C4-2B (cell line): ENCODE results near the gene HRH1.
A peak's percentile ranks its signal among the peaks of the same experiment; 100 is the strongest.

Source experiments
- H3K27ac ChIP-seq: fragments of 450-650 bp; 2 replicates; pipeline ENCODE4 v1.5.1; 2017
- ZFX ChIP-seq: fragments of 450-650 bp; IDR thresholded peaks from 2 replicates; pipeline ENCODE4 v1.6.1; 2017
- TF ChIP-seq, protein P1 (sequence below): fragments of 450-650 bp; conservative IDR thresholded peaks from 2 replicates; pipeline ENCODE4 v1.5.1; 2017; ENCODE audit warnings: mild to moderate bottlenecking

HRH1 gene

DNA sequence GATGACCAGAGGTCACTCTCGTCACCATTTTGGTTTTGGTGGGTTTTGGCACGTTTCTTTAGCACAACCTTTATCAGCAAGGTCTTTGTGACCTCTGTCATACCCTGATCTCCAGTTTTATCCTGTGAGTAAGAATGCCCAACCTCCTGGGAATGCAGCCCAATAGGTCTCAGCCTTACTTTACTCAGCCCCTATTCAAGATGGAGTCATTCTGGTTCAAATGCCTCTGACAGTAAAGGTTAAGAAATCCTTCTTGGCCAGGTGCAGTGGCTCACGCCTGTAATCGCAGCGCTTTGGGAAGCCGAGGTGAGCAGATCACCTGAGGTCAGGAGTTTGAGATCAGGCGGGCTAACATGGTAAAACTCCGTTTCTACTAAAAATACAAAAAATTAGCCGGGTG lies 114.7 kb downstream of the HRH1 start:
- H3K27ac ChIP-seq: no peak overlapping the region
- TF ChIP-seq, protein P1, sequence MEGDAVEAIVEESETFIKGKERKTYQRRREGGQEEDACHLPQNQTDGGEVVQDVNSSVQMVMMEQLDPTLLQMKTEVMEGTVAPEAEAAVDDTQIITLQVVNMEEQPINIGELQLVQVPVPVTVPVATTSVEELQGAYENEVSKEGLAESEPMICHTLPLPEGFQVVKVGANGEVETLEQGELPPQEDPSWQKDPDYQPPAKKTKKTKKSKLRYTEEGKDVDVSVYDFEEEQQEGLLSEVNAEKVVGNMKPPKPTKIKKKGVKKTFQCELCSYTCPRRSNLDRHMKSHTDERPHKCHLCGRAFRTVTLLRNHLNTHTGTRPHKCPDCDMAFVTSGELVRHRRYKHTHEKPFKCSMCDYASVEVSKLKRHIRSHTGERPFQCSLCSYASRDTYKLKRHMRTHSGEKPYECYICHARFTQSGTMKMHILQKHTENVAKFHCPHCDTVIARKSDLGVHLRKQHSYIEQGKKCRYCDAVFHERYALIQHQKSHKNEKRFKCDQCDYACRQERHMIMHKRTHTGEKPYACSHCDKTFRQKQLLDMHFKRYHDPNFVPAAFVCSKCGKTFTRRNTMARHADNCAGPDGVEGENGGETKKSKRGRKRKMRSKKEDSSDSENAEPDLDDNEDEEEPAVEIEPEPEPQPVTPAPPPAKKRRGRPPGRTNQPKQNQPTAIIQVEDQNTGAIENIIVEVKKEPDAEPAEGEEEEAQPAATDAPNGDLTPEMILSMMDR: no peak
- no peak for TF ChIP-seq ZFX

GRCh38 chr3:11271986-11272904 lies 118.0 kb downstream of the HRH1 start, which contains the start of gene ATG7:
Gene ATG7 (plus strand): TSS chr3:11272397. CDS start chr3:11298696, 26,299 bp downstream.
- TF ChIP-seq, protein P1: no peak
- TF ChIP-seq ZFX: no peak
- peak within 1 kb of the TSS; percentile 77 for H3K27ac ChIP-seq

DNA sequence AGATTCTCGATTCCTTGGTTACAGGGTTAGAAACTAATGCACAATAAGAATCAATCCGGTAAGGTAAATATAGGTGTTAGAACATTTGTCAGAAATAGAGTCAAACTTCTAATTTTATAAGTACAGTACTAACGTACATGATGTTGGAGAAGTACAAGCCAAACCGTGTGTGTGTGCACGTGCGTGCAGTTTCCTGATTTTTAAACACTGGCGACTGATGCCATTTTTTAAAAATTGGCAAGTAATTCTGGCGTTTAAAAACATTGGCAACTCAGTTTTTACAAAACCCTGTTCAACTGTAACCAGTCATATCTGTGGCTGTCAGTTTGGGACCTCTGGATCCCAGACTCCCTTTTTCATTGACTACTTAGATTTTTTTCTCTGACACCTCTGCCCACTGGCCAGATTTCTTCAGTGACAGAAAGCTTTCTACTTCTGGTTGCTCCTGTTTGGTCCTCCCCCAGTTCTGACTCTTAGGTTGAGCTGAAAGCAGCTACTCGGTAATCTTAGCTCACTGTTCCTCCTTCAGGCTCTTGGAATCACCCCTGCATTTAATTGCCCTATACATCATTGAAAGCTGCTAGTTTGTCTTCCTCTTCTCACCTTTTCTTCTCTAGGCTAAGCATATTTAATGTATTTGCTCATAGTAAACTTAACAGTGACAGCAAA lies 118.7 kb downstream of the HRH1 start:
- no peak for TF ChIP-seq ZFX
- H3K27ac ChIP-seq: peak overlapping the region; percentile 77

DNA sequence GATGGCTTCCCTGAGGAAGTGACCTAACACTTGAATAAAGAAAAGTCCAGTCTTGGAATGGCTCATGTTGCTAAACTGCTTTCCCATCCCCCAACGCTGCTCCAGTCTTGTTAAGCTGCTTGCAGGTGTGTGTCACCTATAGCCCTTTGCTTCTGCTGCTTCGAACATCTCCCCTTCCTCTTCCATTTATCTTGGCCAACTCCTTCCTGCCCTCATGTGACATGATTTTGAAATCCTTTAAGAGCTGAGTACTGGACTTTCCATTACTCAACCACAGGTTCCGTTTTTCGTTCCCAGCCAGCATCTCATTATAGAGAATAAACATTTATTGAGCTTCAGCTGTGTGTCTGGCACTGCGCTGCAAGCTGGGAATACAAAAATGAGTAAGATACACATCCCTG lies 119.6 kb downstream of the HRH1 start:
- H3K27ac ChIP-seq: no peak overlapping the region
- TF ChIP-seq, protein P1: no peak
- TF ChIP-seq ZFX: no peak

GRCh38 chr3:11274566-11275142 lies 120.4 kb downstream of the HRH1 start:
- TF ChIP-seq, protein P1: no peak
- no peak for TF ChIP-seq ZFX
- H3K27ac ChIP-seq: no peak overlapping the region

GRCh38 chr3:11275926-11276325 lies 121.6 kb downstream of the HRH1 start:
- no peak for TF ChIP-seq ZFX
- TF ChIP-seq, protein P1: no peak

GRCh38 chr3:11276901-11277300 lies 122.6 kb downstream of the HRH1 start:
- no peak overlapping the region for H3K27ac ChIP-seq
- no peak for TF ChIP-seq ZFX

More at GRCh38 chr3:11275926-11276325, 121.6 kb downstream of the HRH1 start:
- H3K27ac ChIP-seq: no peak overlapping the region
